Panc1 (cell line): ENCODE results near the gene ACCS.

Experiments used
- POLR2AphosphoS5 ChIP-seq: IDR thresholded peaks from 2 replicates; pipeline ENCODE4 v1.6.1; 2012; ENCODE audit warnings: mild to moderate bottlenecking, low read depth, low read length, moderate library complexity
- REST ChIP-seq, 2 experiments: IDR thresholded peaks; 2 replicates each; pipeline ENCODE4 v1.6.1; 2011 to 2012; ENCODE audit warnings: low read depth in 2 of 2, control low read depth in 1 of 2, low read length in 1 of 2, mild to moderate bottlenecking in 1 of 2, moderate library complexity in 1 of 2; ENCODE audit not compliant: insufficient read depth in 1 of 2
- TCF7L2 ChIP-seq: IDR thresholded peaks from 2 replicates; pipeline ENCODE4 v1.6.1; 2011; ENCODE audit warnings: mild to moderate bottlenecking, low read depth, low read length, inconsistent platforms
- TF ChIP-seq, protein P1 (sequence below): fragments of 450-650 bp; IDR thresholded peaks from 2 replicates; pipeline ENCODE4 v1.5.1; 2017; ENCODE audit warnings: mild to moderate bottlenecking

GRCh38 chr11:44029507-44029845, 36.6 kb upstream of the ACCS start:
- TF ChIP-seq POLR2AphosphoS5, result no peak
- TF ChIP-seq, protein P1, sequence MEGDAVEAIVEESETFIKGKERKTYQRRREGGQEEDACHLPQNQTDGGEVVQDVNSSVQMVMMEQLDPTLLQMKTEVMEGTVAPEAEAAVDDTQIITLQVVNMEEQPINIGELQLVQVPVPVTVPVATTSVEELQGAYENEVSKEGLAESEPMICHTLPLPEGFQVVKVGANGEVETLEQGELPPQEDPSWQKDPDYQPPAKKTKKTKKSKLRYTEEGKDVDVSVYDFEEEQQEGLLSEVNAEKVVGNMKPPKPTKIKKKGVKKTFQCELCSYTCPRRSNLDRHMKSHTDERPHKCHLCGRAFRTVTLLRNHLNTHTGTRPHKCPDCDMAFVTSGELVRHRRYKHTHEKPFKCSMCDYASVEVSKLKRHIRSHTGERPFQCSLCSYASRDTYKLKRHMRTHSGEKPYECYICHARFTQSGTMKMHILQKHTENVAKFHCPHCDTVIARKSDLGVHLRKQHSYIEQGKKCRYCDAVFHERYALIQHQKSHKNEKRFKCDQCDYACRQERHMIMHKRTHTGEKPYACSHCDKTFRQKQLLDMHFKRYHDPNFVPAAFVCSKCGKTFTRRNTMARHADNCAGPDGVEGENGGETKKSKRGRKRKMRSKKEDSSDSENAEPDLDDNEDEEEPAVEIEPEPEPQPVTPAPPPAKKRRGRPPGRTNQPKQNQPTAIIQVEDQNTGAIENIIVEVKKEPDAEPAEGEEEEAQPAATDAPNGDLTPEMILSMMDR, result no peak
- TF ChIP-seq REST (IDR thresholded peaks at IDR 0.05; ENCODE audit: insufficient read depth in 1 of 2, low read depth in 2 of 2, low read length in 1 of 2), result no peak
- no peak for TF ChIP-seq TCF7L2
